Stimulated activated memory B cell treated with anti-CD40 and anti-IgM and Interleukin-4, amounts not matched to agents 10 μg/mL and 1 μg/mL and 100 μg/mL, for 72 hours (primary cell): ENCODE data around the gene KIF3C.

ENCODE experiments used
- ATAC-seq: fragments of 150-1000 bp; cut with Tn5 transposase; 2 replicates; pipeline ENCODE4 v1.10.0; 2021
- H3K27ac Mint-ChIP-seq: one replicate; pipeline ENCODE4 v1.8.0; 2022; ENCODE audit warnings: mild to moderate bottlenecking, mixed read lengths
- H3K27me3 Mint-ChIP-seq: one replicate; pipeline ENCODE4 v1.8.0; 2022; ENCODE audit warnings: mixed read lengths
- H3K36me3 Mint-ChIP-seq: one replicate; pipeline ENCODE4 v1.8.0; 2022; ENCODE audit warnings: mixed read lengths
- H3K4me1 Mint-ChIP-seq: one replicate; pipeline ENCODE4 v1.8.0; 2022; ENCODE audit warnings: mixed read lengths
- H3K4me3 Mint-ChIP-seq: one replicate; pipeline ENCODE4 v1.8.0; 2022; ENCODE audit warnings: mild to moderate bottlenecking, moderate library complexity, mixed read lengths
- H3K9me3 Mint-ChIP-seq: one replicate; pipeline ENCODE4 v1.8.0; 2022; ENCODE audit warnings: mixed read lengths

Gene KIF3C

GRCh38 chr2:25957743-25958142, 24.6 kb downstream of the KIF3C start:
- no peaks in the 10 kb centered on the region for H3K27me3 Mint-ChIP-seq
- H3K36me3 Mint-ChIP-seq, result no peaks in the 10 kb centered on the region
- H3K4me3 Mint-ChIP-seq, result no peak overlapping the region
- no peak for ATAC-seq
- H3K4me1 Mint-ChIP-seq, result peaks cover 15% of the 10 kb centered on the region
- H3K27ac Mint-ChIP-seq, result no peak overlapping the region
- H3K9me3 Mint-ChIP-seq, result no peaks in the 10 kb centered on the region

- ATAC-seq, result no peak
- no peaks in the 10 kb centered on the region for H3K36me3 Mint-ChIP-seq
- H3K4me1 Mint-ChIP-seq, result peaks cover 5% of the 10 kb centered on the region
- H3K9me3 Mint-ChIP-seq, result no peaks in the 10 kb centered on the region
- H3K27me3 Mint-ChIP-seq, result no peaks in the 10 kb centered on the region
- no peak overlapping the region for H3K4me3 Mint-ChIP-seq
- H3K27ac Mint-ChIP-seq, result no peak overlapping the region
These were observed 26.3 kb downstream of the KIF3C start for GRCh38 chr2:25955869-25956535.

DNA sequence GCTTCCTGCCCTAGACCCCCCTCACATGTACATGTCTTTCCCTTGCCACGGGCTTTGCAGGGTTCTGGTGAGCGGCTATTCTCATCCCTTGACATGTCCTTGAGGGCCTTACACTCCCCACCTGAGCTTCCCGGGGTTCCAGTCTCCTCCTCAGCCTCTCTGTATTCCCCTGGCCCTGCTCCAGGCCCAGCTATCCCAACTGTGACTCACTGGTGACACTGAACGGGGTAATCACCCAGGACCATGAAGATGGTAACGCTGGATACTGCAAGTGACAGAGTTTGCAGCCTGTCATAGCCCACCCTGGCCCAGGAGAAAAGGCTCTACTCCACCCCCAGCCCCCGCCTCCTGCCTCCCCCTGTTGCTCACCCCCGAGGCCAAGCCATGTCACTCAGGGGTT, 27.3 kb downstream of the KIF3C start:
- no peaks in the 10 kb centered on the region for H3K9me3 Mint-ChIP-seq
- no peak for ATAC-seq
- H3K27ac Mint-ChIP-seq, result no peak overlapping the region

GRCh38 chr2:25954199-25954752, 28.0 kb downstream of the KIF3C start:
- no peak overlapping the region for H3K27ac Mint-ChIP-seq
- no peak overlapping the region for H3K4me3 Mint-ChIP-seq
- ATAC-seq, result no peak
- H3K4me1 Mint-ChIP-seq, result no peaks in the 10 kb centered on the region
- H3K27me3 Mint-ChIP-seq, result no peaks in the 10 kb centered on the region
- H3K36me3 Mint-ChIP-seq, result no peaks in the 10 kb centered on the region
- no peaks in the 10 kb centered on the region for H3K9me3 Mint-ChIP-seq

More for the DNA sequence above, 27.3 kb downstream of the KIF3C start:
- no peak overlapping the region for H3K4me3 Mint-ChIP-seq
- H3K27me3 Mint-ChIP-seq, result no peaks in the 10 kb centered on the region
- no peaks in the 10 kb centered on the region for H3K4me1 Mint-ChIP-seq
- H3K36me3 Mint-ChIP-seq, result no peaks in the 10 kb centered on the region

DNA sequence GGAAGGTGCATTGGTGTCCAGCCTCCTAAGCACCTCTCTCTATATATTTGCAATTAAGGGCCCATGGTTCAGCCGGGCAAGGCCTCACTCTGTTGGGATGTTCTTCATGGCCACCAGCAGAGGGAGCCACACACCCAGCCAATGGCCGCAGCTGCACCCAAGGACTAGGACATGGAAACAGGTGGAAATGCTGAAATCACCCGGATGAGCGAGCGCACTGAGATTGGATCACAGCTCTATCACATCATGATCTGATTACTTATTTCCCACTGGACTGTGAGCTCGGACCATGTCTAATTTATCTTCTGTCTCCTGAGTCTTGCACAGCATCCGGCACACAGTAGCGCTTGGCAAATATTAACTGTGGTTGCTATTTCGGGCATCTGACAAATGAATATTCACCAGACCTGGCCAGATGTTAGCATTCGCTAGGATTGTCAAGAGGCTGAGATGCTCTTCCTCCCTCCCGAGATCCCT, 31.2 kb downstream of the KIF3C start:
- no peaks in the 10 kb centered on the region for H3K27me3 Mint-ChIP-seq
- H3K9me3 Mint-ChIP-seq, result no peaks in the 10 kb centered on the region
- no peaks in the 10 kb centered on the region for H3K4me1 Mint-ChIP-seq
- peak overlapping the region; percentile 14 for H3K27ac Mint-ChIP-seq
- no peak overlapping the region for H3K4me3 Mint-ChIP-seq
- ATAC-seq, result peak; percentile 87
- H3K36me3 Mint-ChIP-seq, result no peaks in the 10 kb centered on the region

DNA sequence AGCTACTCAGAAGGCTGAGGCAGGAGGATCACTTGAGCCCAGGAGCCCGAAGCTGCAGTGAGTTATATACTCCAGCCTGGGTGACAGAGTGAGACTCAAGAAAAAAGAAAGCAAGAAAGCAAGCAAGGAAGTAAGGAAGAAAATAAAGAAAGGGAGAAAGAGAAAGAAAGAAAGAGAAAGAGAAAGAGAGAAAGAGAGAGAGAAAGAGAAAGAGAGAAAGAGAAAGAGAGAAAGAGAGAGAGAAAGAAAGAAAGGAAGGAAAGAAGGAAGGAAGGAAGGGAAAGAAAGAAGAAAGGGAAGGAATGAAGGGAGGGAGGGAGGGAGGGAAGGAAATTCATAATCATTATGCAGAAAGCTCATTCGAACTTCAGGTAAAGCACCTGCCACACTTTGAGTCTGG, 33.9 kb downstream of the KIF3C start:
- H3K27ac Mint-ChIP-seq, result no peak overlapping the region
- ATAC-seq, result no peak
- H3K9me3 Mint-ChIP-seq, result no peaks in the 10 kb centered on the region
- no peaks in the 10 kb centered on the region for H3K4me1 Mint-ChIP-seq
- no peak overlapping the region for H3K4me3 Mint-ChIP-seq
- H3K27me3 Mint-ChIP-seq, result no peaks in the 10 kb centered on the region
- no peaks in the 10 kb centered on the region for H3K36me3 Mint-ChIP-seq

GRCh38 chr2:25941042-25941441, 41.3 kb downstream of the KIF3C start:
- Mint-ChIP-seq H3K36me3 (peaks cover 6% of the 10 kb centered on the region), H3K27ac (no peak overlapping the region), H3K4me1 (no peaks in the 10 kb centered on the region), H3K27me3 (no peaks in the 10 kb centered on the region), H3K4me3 (no peak overlapping the region), H3K9me3 (no peaks in the 10 kb centered on the region)
- ATAC-seq, result no peak

- H3K27ac Mint-ChIP-seq, result no peak overlapping the region
- no peaks in the 10 kb centered on the region for H3K27me3 Mint-ChIP-seq
- H3K9me3 Mint-ChIP-seq, result no peaks in the 10 kb centered on the region
- H3K4me1 Mint-ChIP-seq, result no peaks in the 10 kb centered on the region
- H3K4me3 Mint-ChIP-seq, result no peak overlapping the region
- H3K36me3 Mint-ChIP-seq, result peaks cover 6% of the 10 kb centered on the region
- no peak for ATAC-seq
These were observed 43.0 kb downstream of the KIF3C start for GRCh38 chr2:25939257-25939668.

- no peaks in the 10 kb centered on the region for H3K4me1 Mint-ChIP-seq
- no peaks in the 10 kb centered on the region for H3K9me3 Mint-ChIP-seq
- ATAC-seq, result no peak
- peaks cover 11% of the 10 kb centered on the region for H3K36me3 Mint-ChIP-seq
- no peak overlapping the region for H3K27ac Mint-ChIP-seq
- no peaks in the 10 kb centered on the region for H3K27me3 Mint-ChIP-seq
- no peak overlapping the region for H3K4me3 Mint-ChIP-seq
These were observed 44.0 kb downstream of the KIF3C start for GRCh38 chr2:25938345-25938744.

DNA sequence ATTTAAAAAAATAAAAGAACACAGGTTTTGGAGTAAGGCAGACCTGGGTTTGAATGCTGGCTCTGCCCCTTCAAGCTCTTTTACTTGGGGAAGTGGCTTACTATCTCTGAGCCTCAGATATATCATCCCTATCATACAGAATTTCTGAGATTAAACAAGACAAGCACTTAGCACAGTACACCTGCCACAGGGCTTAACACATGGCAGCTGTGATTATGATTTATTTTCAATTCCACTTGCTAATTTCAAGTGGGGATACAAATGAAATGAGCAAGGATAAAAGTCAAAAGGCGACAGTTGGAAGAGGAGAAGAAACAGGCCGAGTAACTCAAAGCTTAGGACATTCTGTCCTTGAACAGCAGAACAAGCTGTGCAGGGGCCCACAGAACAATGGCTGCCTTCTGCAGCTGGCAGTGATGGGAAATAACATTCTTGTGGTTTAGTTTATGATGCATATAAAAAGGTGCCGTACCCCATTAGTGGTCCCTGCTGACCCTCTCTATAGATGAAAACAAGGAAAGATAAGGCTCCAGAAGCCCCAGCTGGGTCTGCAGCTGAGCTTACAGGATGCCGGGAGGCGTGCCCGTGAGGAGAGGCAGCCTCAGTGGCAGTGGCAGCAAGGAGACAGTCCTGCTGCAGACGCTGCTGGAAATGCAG, 45.3 kb downstream of the KIF3C start:
- Mint-ChIP-seq H3K9me3 (no peaks in the 10 kb centered on the region), H3K27me3 (no peaks in the 10 kb centered on the region)
- no peak for ATAC-seq

GRCh38 chr2:25933622-25934021, 48.7 kb downstream of the KIF3C start:
- no peaks in the 10 kb centered on the region for H3K4me1 Mint-ChIP-seq

More for the DNA sequence above, 45.3 kb downstream of the KIF3C start:
- no peaks in the 10 kb centered on the region for H3K4me1 Mint-ChIP-seq
- no peak overlapping the region for H3K27ac Mint-ChIP-seq
- no peak overlapping the region for H3K4me3 Mint-ChIP-seq
- H3K36me3 Mint-ChIP-seq, result peaks cover 11% of the 10 kb centered on the region

DNA sequence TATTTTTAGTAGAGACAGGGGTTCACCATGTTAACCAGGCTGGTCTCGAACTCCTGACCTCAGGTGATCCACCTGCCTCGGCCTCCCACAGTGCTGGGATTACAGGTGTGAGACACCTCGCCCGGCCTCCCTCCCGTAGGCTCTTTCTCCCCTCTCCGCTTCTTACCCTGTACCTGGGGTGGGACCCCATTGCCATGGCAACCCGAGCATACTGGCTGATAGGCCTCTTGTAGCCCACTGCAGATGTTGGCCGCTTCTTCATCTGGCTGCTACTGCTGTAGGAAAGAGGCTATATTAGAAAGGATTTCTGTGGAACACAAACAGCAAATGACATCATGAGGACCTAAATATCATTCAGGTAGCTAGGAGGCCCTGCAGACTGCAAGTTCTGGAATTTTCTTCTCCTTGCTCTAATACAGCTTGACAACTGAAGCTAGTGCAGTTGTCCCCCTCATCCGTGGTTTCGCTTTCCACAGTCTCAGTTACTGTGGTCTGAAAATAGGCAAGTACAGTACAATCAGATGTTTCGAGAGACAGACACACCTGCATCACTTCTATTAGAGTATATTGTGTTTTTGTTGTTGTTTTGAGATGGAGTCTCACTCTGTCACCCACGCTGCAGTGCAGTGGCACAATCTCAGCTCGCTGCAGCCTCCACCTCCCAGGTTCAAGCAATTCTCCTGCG, 52.4 kb downstream of the KIF3C start:
- peaks cover 19% of the 10 kb centered on the region for H3K36me3 Mint-ChIP-seq

More at GRCh38 chr2:25933622-25934021, 48.7 kb downstream of the KIF3C start:
- Mint-ChIP-seq H3K9me3 (no peaks in the 10 kb centered on the region), H3K4me3 (no peak overlapping the region), H3K36me3 (peaks cover 11% of the 10 kb centered on the region), H3K27ac (no peak overlapping the region), H3K27me3 (no peaks in the 10 kb centered on the region)
- ATAC-seq, result no peak

GRCh38 chr2:25928668-25929067, 53.6 kb downstream of the KIF3C start:
- H3K27ac Mint-ChIP-seq, result no peak overlapping the region
- no peak for ATAC-seq
- H3K9me3 Mint-ChIP-seq, result no peaks in the 10 kb centered on the region
- peaks cover 14% of the 10 kb centered on the region for H3K36me3 Mint-ChIP-seq
- H3K4me1 Mint-ChIP-seq, result no peaks in the 10 kb centered on the region
- H3K4me3 Mint-ChIP-seq, result no peak overlapping the region
- no peaks in the 10 kb centered on the region for H3K27me3 Mint-ChIP-seq

More for the DNA sequence above, 52.4 kb downstream of the KIF3C start:
- Mint-ChIP-seq H3K4me1 (no peaks in the 10 kb centered on the region), H3K27me3 (no peaks in the 10 kb centered on the region), H3K4me3 (no peak overlapping the region), H3K9me3 (no peaks in the 10 kb centered on the region), H3K27ac (no peak overlapping the region)
- ATAC-seq, result no peak

DNA sequence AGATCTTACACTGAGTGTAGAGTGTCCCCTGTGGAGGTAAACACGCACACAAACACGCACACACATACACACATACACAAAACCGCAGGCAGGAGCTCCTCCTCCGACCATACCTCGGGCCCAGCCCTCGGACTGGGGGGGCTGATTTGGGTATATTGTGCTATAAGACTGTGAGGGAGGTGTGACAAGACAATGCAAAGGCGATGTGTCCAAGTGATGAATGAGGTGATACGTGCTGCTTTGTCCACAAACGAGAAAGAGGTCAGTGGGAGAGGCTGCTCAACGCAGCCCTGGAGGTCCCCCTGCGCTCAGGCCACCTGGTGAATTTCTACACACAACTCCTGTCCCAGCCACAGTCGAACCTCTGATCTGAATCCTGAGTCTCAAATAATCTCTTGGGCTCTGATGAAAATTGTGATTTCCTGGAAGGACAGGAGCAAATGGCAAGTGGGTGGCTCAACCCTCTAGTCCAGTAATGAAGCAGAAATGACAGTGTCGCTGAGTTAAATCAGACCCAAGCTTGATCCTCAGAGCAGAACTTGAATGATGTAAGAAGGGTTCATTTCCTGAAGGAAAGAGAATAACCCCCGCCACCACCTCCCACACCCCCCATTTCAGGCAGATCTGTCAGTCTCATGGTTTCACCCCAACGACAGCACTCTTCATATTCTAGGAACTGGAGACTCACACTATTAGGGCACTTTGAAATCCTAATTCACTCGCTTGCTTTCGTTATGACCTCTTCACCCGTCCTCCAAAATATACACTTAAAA, 55.1 kb downstream of the KIF3C start:
- Mint-ChIP-seq H3K4me1 (no peaks in the 10 kb centered on the region), H3K27ac (no peak overlapping the region), H3K36me3 (peaks cover 14% of the 10 kb centered on the region), H3K27me3 (no peaks in the 10 kb centered on the region), H3K4me3 (no peak overlapping the region), H3K9me3 (no peaks in the 10 kb centered on the region)
- no peak for ATAC-seq

DNA sequence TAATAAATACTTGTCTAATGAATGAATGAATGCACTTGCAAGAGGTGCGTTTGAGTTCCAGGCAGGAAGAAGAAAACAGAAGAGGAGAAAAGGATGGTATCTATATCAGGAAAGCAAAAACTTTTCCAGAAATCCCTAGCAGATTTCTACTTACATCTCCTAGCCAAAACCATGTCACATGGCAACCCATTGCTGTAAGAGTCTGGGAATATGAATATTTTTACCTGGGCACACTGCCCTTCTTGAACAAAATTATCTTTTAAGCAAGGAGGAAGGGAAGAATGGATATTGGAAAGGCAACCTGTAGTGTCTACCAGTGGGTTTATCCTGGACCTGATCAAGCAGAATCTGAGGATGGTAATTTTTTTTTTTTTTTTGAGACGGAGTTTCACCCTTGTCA, 59.8 kb downstream of the KIF3C start:
- Mint-ChIP-seq H3K9me3 (no peaks in the 10 kb centered on the region), H3K27ac (no peak overlapping the region), H3K4me1 (no peaks in the 10 kb centered on the region), H3K36me3 (no peaks in the 10 kb centered on the region), H3K4me3 (no peak overlapping the region), H3K27me3 (no peaks in the 10 kb centered on the region)
- no peak for ATAC-seq
